ENCODE results near the gene ZACN.
"Not testable (repeated sequence)": the region's sequence is repeated elsewhere in the genome, so short reads cannot be mapped to it uniquely, and the experiment has no call there.

The ZACN gene

DNA sequence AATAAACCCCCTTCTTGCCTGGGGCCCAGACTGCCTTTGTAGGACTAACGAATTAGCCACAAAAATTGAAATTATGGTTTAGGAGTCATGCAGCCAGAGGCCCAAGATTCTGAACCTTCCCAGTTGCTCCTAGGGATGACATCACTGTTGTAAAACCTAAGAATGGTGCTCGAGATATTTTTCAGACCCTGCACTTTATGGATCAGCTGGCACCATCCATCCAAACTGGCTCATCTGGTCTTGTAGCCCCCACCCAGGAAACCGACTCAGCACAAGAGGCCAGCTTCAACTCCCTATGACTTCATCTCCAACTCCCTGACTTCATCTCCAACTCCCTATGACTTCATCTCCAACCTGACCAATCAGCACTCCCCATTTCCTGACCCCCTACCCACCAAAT is 40.9 kb upstream of the ZACN start:
- no peak for DNase-seq (ENCODE audit: low spot score)
- TF ChIP-seq, protein P1, sequence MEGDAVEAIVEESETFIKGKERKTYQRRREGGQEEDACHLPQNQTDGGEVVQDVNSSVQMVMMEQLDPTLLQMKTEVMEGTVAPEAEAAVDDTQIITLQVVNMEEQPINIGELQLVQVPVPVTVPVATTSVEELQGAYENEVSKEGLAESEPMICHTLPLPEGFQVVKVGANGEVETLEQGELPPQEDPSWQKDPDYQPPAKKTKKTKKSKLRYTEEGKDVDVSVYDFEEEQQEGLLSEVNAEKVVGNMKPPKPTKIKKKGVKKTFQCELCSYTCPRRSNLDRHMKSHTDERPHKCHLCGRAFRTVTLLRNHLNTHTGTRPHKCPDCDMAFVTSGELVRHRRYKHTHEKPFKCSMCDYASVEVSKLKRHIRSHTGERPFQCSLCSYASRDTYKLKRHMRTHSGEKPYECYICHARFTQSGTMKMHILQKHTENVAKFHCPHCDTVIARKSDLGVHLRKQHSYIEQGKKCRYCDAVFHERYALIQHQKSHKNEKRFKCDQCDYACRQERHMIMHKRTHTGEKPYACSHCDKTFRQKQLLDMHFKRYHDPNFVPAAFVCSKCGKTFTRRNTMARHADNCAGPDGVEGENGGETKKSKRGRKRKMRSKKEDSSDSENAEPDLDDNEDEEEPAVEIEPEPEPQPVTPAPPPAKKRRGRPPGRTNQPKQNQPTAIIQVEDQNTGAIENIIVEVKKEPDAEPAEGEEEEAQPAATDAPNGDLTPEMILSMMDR (IDR thresholded peaks at IDR 0.05; ENCODE audit: extremely low read depth, missing control alignments): no peak

DNA sequence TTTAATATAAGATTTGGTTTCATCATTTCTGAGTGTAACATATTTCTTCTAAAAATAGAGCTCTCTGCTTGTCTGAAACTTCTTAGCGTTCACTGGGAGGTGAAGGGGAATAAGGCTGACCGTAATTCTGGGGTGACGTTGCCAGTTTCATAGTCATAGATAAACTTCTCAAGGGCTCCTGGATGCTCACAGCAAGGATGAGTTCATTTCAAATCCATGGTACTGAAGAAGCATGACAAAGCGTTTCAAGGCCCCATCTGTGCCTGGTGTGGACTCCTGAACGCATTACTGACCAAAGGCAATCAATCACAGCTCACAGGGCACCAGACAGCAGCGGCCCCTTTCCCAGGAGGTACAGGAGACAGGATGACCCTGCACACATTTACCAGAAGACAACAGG is 39.9 kb upstream of the ZACN start:
- DNase-seq (ENCODE audit: low spot score): no peak

DNA sequence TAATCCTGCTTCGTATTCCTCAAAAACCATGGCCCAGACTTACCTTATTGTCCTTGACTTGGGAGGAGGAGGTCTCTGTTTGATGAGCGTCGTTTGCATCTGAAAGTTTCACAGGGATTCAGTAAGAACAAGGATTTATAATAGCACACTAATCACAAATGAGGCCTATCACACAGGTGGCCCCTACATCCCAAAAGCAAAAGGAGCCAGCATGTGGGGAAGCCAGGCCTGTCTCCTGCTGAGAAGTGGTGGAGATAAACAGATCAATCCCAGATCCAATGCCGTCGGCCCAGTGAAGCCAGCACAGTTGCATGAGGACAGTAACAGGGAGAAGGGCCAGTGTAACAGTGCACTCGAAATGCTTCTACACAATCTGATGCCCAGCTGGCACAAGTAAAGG is 38.6 kb upstream of the ZACN start:
- DNase-seq (ENCODE audit: low spot score): no peak

More for the DNA sequence above, 39.9 kb upstream of the ZACN start:
- TF ChIP-seq, protein P1 (IDR thresholded peaks at IDR 0.05; ENCODE audit: extremely low read depth, missing control alignments): no peak

DNA sequence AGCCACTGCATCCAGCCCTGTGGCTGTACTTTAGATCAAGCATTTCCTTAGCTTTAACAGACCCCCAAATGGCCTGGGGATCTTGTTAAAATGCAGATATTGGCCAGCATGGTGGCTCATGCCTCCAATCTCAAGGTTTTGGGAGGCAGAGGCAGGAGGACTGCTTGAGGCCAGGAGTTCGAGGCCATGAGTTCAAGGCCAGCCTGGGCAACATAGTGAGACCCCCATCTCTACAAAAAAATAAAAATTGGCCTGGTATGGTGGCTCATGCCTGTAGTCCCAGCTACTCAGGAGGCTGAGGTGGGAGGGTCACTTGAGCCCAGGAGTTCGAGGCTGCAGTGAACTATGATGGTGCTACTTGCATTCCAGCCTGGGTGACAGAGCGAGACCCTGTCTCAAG is 36.1 kb upstream of the ZACN start:
- DNase-seq (ENCODE audit: low spot score): not testable (repeated sequence)

More for the DNA sequence above, 38.6 kb upstream of the ZACN start:
- TF ChIP-seq, protein P1 (IDR thresholded peaks at IDR 0.05; ENCODE audit: extremely low read depth, missing control alignments): no peak

DNA sequence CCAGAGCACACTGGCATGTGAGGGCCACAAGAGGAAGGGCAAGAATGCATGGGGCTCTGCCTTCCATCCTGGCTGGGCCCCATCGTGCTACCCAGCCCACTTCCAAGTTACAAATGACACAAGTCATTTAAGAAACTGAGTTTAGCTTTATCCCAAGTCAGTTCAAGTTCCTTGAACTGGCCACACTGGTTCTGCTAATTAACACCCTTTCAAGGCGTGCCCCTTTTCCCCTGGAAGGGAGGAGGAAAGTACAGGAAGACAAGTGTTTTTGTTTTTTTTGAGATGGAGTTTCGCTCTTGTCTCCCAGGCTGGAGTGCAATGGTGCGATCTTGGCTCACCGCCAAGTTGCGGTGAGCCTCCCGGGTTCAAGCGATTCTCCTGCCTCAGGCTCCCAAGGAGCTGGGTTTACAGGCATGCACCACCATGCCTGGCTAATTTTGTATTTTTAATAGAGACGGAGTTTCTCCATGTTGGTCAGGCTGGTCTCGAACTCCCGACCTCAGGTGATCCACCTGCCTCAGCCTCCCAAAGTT is 34.4 kb upstream of the ZACN start:
- DNase-seq (ENCODE audit: low spot score): not testable (repeated sequence)

DNA sequence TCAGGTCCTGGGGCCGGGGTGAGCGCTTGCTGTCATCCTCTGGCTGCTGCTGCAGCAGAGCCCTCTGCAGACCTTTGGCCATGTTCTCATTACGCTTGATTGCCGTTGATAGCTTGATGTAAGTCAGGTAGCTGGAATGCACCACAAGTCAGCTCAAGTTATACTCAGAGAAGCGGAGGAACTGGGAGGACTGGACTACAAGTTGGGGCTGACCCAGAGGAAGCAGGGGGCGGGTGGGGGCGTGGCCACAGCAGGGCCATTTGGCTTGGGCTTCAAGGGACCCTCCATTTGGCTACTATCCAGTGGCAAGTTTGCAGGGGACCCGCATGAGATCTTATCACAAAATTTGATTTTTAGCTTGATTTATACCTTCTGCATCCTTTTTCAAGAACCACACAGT is 32.9 kb upstream of the ZACN start:
- TF ChIP-seq, protein P1 (IDR thresholded peaks at IDR 0.05; ENCODE audit: extremely low read depth, missing control alignments): no peak
- no peak for DNase-seq (ENCODE audit: low spot score)

DNA sequence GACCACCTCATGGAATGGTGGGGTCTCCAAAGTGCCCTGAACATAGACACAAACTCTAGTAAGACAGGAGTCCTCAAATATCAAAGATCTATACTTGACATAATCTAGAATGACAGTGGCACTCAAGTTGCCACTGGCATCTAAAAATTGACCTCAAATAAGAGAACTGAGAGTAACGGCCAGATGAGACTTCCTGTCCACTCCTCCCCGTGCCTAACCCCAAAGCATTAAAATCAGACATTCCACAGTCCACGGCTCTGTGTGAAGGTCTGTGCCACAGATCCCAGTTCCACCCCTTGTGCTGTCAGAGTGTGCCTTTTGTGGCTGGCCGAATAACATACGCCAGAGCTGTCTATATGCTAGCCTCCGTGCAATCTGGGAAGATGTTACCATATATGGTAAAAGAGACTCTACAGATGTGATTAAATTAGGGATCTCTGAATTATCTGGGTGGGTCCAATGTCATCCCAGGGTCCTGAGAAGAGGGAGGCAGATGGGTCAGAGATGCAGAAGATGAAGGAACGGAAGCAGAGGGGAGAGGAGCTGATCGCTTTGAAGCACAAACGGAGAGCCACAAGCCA is 30.9 kb upstream of the ZACN start:
- no peak for DNase-seq (ENCODE audit: low spot score)
- TF ChIP-seq, protein P1 (IDR thresholded peaks at IDR 0.05; ENCODE audit: extremely low read depth, missing control alignments): no peak

DNA sequence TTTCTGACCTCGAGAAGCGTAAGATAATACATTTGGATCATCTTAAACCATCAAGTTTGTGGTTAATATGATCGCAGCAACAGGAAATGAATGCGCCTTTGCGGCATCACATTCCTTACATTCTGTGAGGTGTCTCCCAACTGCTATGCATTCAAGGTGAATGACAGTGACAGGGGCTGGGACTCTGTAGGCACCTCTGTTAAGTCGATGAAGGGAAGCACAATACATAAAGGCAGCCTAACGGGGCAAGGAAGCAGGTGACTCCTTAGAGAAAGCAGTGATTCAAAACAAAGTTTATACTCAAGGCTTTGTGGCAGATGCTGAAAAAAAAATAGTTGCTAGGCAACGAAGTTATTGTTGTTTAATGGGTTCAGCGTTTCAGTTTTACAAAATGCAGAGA is 30.3 kb upstream of the ZACN start:
- no peak for DNase-seq (ENCODE audit: low spot score)
- TF ChIP-seq, protein P1 (IDR thresholded peaks at IDR 0.05; ENCODE audit: extremely low read depth, missing control alignments): no peak
